Measurements from ENCODE around the gene CCDC57. TPM values are rescaled to one million over a fixed set of nuclear protein-coding genes. Genes with fewer than 3 reads are reported as not detected.

Gene CCDC57
- total RNA-seq, 1 donor from 2014 or later = 57.9 TPM

- Mint-ChIP-seq H3K36me3 (ENCODE audit: unreplicated experiment) (peaks cover 8% of the 10 kb centered on the region), H3K27ac (ENCODE audit: unreplicated experiment) (no peak overlapping the region), H3K4me3 (ENCODE audit: unreplicated experiment) (no peak overlapping the region), H3K27me3 (ENCODE audit: unreplicated experiment) (no peaks in the 10 kb centered on the region), H3K4me1 (ENCODE audit: unreplicated experiment) (no peaks in the 10 kb centered on the region), H3K9me3 (ENCODE audit: unreplicated experiment) (no peaks in the 10 kb centered on the region)
- no peak for DNase-seq (ENCODE audit: extremely low spot score, unreplicated experiment)
- TF ChIP-seq, protein P1, sequence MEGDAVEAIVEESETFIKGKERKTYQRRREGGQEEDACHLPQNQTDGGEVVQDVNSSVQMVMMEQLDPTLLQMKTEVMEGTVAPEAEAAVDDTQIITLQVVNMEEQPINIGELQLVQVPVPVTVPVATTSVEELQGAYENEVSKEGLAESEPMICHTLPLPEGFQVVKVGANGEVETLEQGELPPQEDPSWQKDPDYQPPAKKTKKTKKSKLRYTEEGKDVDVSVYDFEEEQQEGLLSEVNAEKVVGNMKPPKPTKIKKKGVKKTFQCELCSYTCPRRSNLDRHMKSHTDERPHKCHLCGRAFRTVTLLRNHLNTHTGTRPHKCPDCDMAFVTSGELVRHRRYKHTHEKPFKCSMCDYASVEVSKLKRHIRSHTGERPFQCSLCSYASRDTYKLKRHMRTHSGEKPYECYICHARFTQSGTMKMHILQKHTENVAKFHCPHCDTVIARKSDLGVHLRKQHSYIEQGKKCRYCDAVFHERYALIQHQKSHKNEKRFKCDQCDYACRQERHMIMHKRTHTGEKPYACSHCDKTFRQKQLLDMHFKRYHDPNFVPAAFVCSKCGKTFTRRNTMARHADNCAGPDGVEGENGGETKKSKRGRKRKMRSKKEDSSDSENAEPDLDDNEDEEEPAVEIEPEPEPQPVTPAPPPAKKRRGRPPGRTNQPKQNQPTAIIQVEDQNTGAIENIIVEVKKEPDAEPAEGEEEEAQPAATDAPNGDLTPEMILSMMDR (IDR thresholded peaks at IDR 0.05) = no peak
Observed at GRCh38 chr17:82155606-82156005, 57.0 kb downstream of the CCDC57 start.

GRCh38 chr17:82154881-82155331 lies 57.7 kb downstream of the CCDC57 start:
- Mint-ChIP-seq H3K27me3 (ENCODE audit: unreplicated experiment) (no peaks in the 10 kb centered on the region), H3K36me3 (ENCODE audit: unreplicated experiment) (peaks cover 6% of the 10 kb centered on the region), H3K4me3 (ENCODE audit: unreplicated experiment) (no peak overlapping the region), H3K9me3 (ENCODE audit: unreplicated experiment) (no peaks in the 10 kb centered on the region), H3K27ac (ENCODE audit: unreplicated experiment) (no peak overlapping the region), H3K4me1 (ENCODE audit: unreplicated experiment) (no peaks in the 10 kb centered on the region)
- no peak for DNase-seq (ENCODE audit: extremely low spot score, unreplicated experiment)
- TF ChIP-seq, protein P1 (IDR thresholded peaks at IDR 0.05) = no peak

- DNase-seq (ENCODE audit: extremely low spot score, unreplicated experiment) = peak; percentile 91
- TF ChIP-seq, protein P1 (IDR thresholded peaks at IDR 0.05) = peak; percentile 89
- no peak overlapping the region for H3K27ac Mint-ChIP-seq (ENCODE audit: unreplicated experiment)
- H3K4me3 Mint-ChIP-seq (ENCODE audit: unreplicated experiment) = no peak overlapping the region
- H3K9me3 Mint-ChIP-seq (ENCODE audit: unreplicated experiment) = no peaks in the 10 kb centered on the region
- no peaks in the 10 kb centered on the region for H3K27me3 Mint-ChIP-seq (ENCODE audit: unreplicated experiment)
- H3K4me1 Mint-ChIP-seq (ENCODE audit: unreplicated experiment) = no peaks in the 10 kb centered on the region
- H3K36me3 Mint-ChIP-seq (ENCODE audit: unreplicated experiment) = no peaks in the 10 kb centered on the region
Observed at GRCh38 chr17:82153745-82154375, 58.8 kb downstream of the CCDC57 start.

DNA sequence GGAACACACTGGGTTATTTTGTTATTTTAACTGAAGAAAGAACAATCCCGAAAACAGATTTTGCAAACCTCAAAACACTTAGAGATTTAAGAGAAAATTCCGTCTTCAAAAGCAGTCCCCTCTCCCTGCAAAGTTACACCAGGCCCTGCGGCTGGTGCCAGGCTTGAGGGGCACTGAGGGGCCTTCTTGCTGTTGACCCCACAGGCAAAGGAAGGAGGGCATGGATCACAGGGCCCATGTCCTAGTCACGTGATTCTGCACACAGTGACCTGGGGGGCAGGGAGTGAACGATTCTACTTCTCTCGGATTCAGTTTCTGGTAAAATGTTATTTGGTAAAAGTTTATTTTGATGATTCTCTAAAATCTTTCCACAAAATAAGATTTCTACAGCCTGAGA lies 59.3 kb downstream of the CCDC57 start:
- DNase-seq (ENCODE audit: extremely low spot score, unreplicated experiment) = no peak
- Mint-ChIP-seq H3K27ac (ENCODE audit: unreplicated experiment) (no peak overlapping the region), H3K4me1 (ENCODE audit: unreplicated experiment) (no peaks in the 10 kb centered on the region), H3K27me3 (ENCODE audit: unreplicated experiment) (no peaks in the 10 kb centered on the region), H3K4me3 (ENCODE audit: unreplicated experiment) (no peak overlapping the region), H3K36me3 (ENCODE audit: unreplicated experiment) (no peaks in the 10 kb centered on the region), H3K9me3 (ENCODE audit: unreplicated experiment) (no peaks in the 10 kb centered on the region)
- TF ChIP-seq, protein P1 (IDR thresholded peaks at IDR 0.05) = no peak

DNA sequence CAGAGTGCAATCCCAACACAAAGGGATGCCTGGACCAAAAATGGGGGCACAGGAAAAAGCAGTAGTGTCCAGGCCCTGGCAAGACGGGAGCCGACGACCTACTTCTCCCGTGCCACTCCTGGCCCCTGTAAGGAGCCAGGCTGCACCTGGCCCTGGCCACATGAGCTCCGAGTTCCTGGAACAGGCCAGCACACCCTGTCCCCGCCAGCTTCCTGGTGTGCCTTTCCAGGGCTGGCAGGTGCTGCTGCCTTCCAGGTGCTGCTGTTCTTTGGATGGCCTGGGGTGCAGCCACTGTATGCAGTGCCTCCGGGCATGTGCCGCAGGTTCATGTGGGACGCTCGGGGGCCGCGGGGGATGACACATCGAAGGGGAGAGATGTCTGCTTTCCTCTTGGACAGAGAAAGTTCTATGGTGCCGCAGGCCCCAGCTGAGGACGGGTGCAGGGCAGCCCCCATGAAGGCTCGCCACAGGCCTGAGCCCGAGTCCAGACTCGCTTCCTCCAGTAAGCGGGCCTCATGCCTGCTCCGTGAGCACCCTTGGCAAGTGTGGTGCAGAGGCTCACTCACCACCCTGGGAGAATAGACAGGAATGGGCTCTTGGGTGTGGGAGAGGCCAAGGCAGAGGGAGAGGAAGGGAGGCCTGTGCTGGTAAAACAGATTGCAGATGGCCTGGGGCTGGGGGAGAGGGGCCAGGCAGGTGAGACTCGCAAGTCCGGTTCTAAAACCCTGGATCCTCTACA lies 59.9 kb downstream of the CCDC57 start:
- H3K27ac Mint-ChIP-seq (ENCODE audit: unreplicated experiment) = no peak overlapping the region
- no peaks in the 10 kb centered on the region for H3K27me3 Mint-ChIP-seq (ENCODE audit: unreplicated experiment)
- no peaks in the 10 kb centered on the region for H3K36me3 Mint-ChIP-seq (ENCODE audit: unreplicated experiment)
- DNase-seq (ENCODE audit: extremely low spot score, unreplicated experiment) = no peak
- no peaks in the 10 kb centered on the region for H3K4me1 Mint-ChIP-seq (ENCODE audit: unreplicated experiment)
- TF ChIP-seq, protein P1 (IDR thresholded peaks at IDR 0.05) = no peak
- H3K4me3 Mint-ChIP-seq (ENCODE audit: unreplicated experiment) = no peak overlapping the region
- no peaks in the 10 kb centered on the region for H3K9me3 Mint-ChIP-seq (ENCODE audit: unreplicated experiment)
